GM21529 (cell line): ENCODE data around the gene HELT.
"Not testable (repeated sequence)": the region's sequence is repeated elsewhere in the genome, so short reads cannot be mapped to it uniquely, and the experiment has no call there.

ENCODE experiments used
- ATAC-seq: cut with Tn5 transposase; IDR thresholded peaks from one replicate; pipeline ENCODE4 v1.9.1; 2021; ENCODE audit not compliant: unreplicated experiment

Gene HELT

GRCh38 chr4:185017964-185018772 lies at the start of gene HELT:
HELT (plus strand) TSS chr4:185018490; CDS start chr4:185018929, 439 bp downstream.
- ATAC-seq: no peak

- ATAC-seq: no peak
Observed at GRCh38 chr4:184968784-184969201, 49.5 kb upstream of the HELT start.

GRCh38 chr4:184969610-184970009 lies 48.7 kb upstream of the HELT start:
- ATAC-seq: no peak

- no peak for ATAC-seq
Observed at GRCh38 chr4:184972991-184973390, 45.3 kb upstream of the HELT start.

GRCh38 chr4:184976348-184976747 lies 41.9 kb upstream of the HELT start:
- ATAC-seq: not testable (repeated sequence)

- ATAC-seq: no peak
Observed at GRCh38 chr4:184977747-184978146, 40.5 kb upstream of the HELT start.

- no peak for ATAC-seq
Observed at GRCh38 chr4:184978211-184978610, 40.1 kb upstream of the HELT start.

- ATAC-seq: no peak
Observed at GRCh38 chr4:184979461-184980124, 38.7 kb upstream of the HELT start.

- ATAC-seq: no peak
Observed at GRCh38 chr4:184980261-184980660, 38.0 kb upstream of the HELT start.

GRCh38 chr4:184983672-184984356 lies 34.5 kb upstream of the HELT start:
- ATAC-seq: peak; percentile 88

GRCh38 chr4:184987493-184988031 lies 30.7 kb upstream of the HELT start:
- ATAC-seq: no peak

- no peak for ATAC-seq
Observed at GRCh38 chr4:184988611-184989010, 29.7 kb upstream of the HELT start.

GRCh38 chr4:184989283-184989682 lies 29.0 kb upstream of the HELT start:
- not testable (repeated sequence) for ATAC-seq

GRCh38 chr4:184990131-184990530 lies 28.2 kb upstream of the HELT start:
- not testable (repeated sequence) for ATAC-seq

GRCh38 chr4:184991860-184992259 lies 26.4 kb upstream of the HELT start:
- no peak for ATAC-seq

- ATAC-seq: no peak
Observed at GRCh38 chr4:184992422-184992821, 25.9 kb upstream of the HELT start.

- ATAC-seq: no peak
Observed at GRCh38 chr4:184993247-184993646, 25.0 kb upstream of the HELT start.

- ATAC-seq: no peak
Observed at GRCh38 chr4:184994010-184994622, 24.2 kb upstream of the HELT start.

- no peak for ATAC-seq
Observed at GRCh38 chr4:184994623-184995010, 23.7 kb upstream of the HELT start.

- ATAC-seq: not testable (repeated sequence)
Observed at GRCh38 chr4:184997656-184998055, 20.6 kb upstream of the HELT start.

- ATAC-seq: no peak
Observed at GRCh38 chr4:185002784-185003183, 15.5 kb upstream of the HELT start.
